Caco-2 (cell line): Measurements from ENCODE around the gene MTAP. TPM values are rescaled to one million over a fixed set of nuclear protein-coding genes. Genes with fewer than 3 reads are reported as not detected.

Experiments used
- BruUV-seq: library from RNA; stranded (reverse); fragments of 400-500 nt; replicated peaks from 2 replicates; lab custom pipeline; 2021; lab: Mats Ljungman, UMichigan
- CTCF ChIA-PET: fragments of 300-600 bp; sonication (Branson Sonifier 250); formaldehyde crosslinking; loops from one replicate; lab custom pipeline; 2022; ENCODE audit warnings: antibody characterized with exemption; lab: Charles Lee
- POLR2A ChIA-PET: fragments of 300-600 bp; sonication (Branson Sonifier 250); formaldehyde crosslinking; loops from one replicate; lab custom pipeline; 2022; ENCODE audit warnings: antibody characterized with exemption; lab: Charles Lee
- DNase-seq, 2 experiments: peaks; one replicate each; pipeline versions ENCODE4 v3.0.0 to v3.0.0-alpha.2; 2020 to 2022
- H3K27me3 ChIP-seq: replicated peaks from 2 replicates; pipeline ENCODE4 v1.6.0; 2011; ENCODE audit warnings: low read length; ENCODE audit not compliant: control insufficient read depth, insufficient read depth
- H3K36me3 ChIP-seq: 2 replicates; pipeline ENCODE4 v1.5.1; 2011; ENCODE audit warnings: low read length; ENCODE audit not compliant: control insufficient read depth, insufficient read depth
- H3K4me1 ChIP-seq: fragments of 250-450 bp; sonication (Bioruptor Pico); 2 replicates; pipeline ENCODE4 v1.5.1; 2020; ENCODE audit warnings: mild to moderate bottlenecking
- H3K4me3 ChIP-seq: 2 replicates; pipeline ENCODE4 v1.5.1; 2011; ENCODE audit warnings: low read depth, mild to moderate bottlenecking, control low read depth, low read length
- H3K9me3 ChIP-seq: fragments of 250-450 bp; sonication (Bioruptor Pico); 2 replicates; pipeline ENCODE4 v1.5.1; 2020; ENCODE audit warnings: mild to moderate bottlenecking, moderate library complexity
- H3K27ac Mint-ChIP-seq: one replicate; pipeline ENCODE4 v1.8.0; 2022; ENCODE audit warnings: mixed read lengths; ENCODE audit not compliant: unreplicated experiment
- H3K27me3 Mint-ChIP-seq: one replicate; pipeline ENCODE4 v1.8.0; 2022; ENCODE audit warnings: mixed read lengths; ENCODE audit not compliant: insufficient read depth, unreplicated experiment
- H3K36me3 Mint-ChIP-seq: one replicate; pipeline ENCODE4 v1.8.0; 2022; ENCODE audit warnings: mild to moderate bottlenecking, mixed read lengths; ENCODE audit not compliant: insufficient read depth, unreplicated experiment
- H3K4me1 Mint-ChIP-seq: one replicate; pipeline ENCODE4 v1.8.0; 2022; ENCODE audit warnings: low read depth, mixed read lengths; ENCODE audit not compliant: unreplicated experiment
- H3K4me3 Mint-ChIP-seq: one replicate; pipeline ENCODE4 v1.8.0; 2022; ENCODE audit warnings: mild to moderate bottlenecking, moderate library complexity, mixed read lengths; ENCODE audit not compliant: unreplicated experiment
- H3K9me3 Mint-ChIP-seq: one replicate; pipeline ENCODE4 v1.8.0; 2022; ENCODE audit warnings: mixed read lengths; ENCODE audit not compliant: unreplicated experiment
- CTCF ChIP-seq, 2 experiments: fragments of 200-600 bp in 1 of 2; IDR thresholded peaks; 1 replicate in 1 of 2; 2 replicates in 1 of 2; pipeline versions ENCODE4 v1.5.1 to v1.8.0; 2011 to 2022; ENCODE audit warnings: antibody characterized with exemption in 1 of 2, control low read depth in 1 of 2, inconsistent platforms in 1 of 2, low read depth in 1 of 2, low read length in 1 of 2, mild to moderate bottlenecking in 1 of 2, moderate library complexity in 1 of 2; ENCODE audit not compliant: insufficient read depth in 1 of 2, severe bottlenecking in 1 of 2, unreplicated experiment in 1 of 2
- intact Hi-C: fragments of 100-400 bp; cut with micrococcal nuclease; formaldehyde crosslinking; loops from one replicate; pipeline ENCODE4 v1.10.0; 2022; ENCODE audit not compliant: unreplicated experiment
- total RNA-seq: library from RNA; stranded (reverse); gene quantifications from 2 replicates; pipeline ENCODE4 v1.2.3, GENCODE V29; 2022

MTAP gene
- total RNA-seq, 1 experiment from 2014 or later, result 53.3 TPM

- Mint-ChIP-seq H3K36me3 (peaks cover 31% of the 10 kb centered on the region), H3K9me3 (no peaks in the 10 kb centered on the region), H3K27ac (no peak overlapping the region), H3K27me3 (no peaks in the 10 kb centered on the region), H3K4me1 (no peaks in the 10 kb centered on the region), H3K4me3 (no peak overlapping the region)
- no peaks in the 10 kb centered on the region for H3K9me3 ChIP-seq
- BruUV-seq, result no TSS peak
- no peak overlapping the region for H3K4me3 ChIP-seq
- no peaks in the 10 kb centered on the region for H3K27me3 ChIP-seq
- no peak for TF ChIP-seq CTCF (IDR thresholded peaks at IDR 0.05; ENCODE audit: insufficient read depth in 1 of 2, low read depth in 1 of 2, low read length in 1 of 2, severe bottlenecking in 1 of 2, unreplicated experiment in 1 of 2)
- H3K36me3 ChIP-seq, result 0 out of 2 replicates have a peak, but pooled peaks cover 2% of the 10 kb centered on the region
- intact Hi-C loops, result no loop called here
- H3K4me1 ChIP-seq, result no peaks in the 10 kb centered on the region
- CTCF ChIA-PET, result interaction anchor here (0.7 kb wide), 1 partner anchor 131 kb away, joined by 3 read pairs; the partner anchor contains the start of gene CDKN2A
- DNase-seq, result no peak
- POLR2A ChIA-PET, result no interaction called here
Measured at GRCh38 chr9:21862871-21863270, 60.4 kb downstream of the MTAP start.

GRCh38 chr9:21864505-21864904 is 62.1 kb downstream of the MTAP start:
- Histone ChIP-seq H3K4me3 (no peak overlapping the region), H3K9me3 (no peaks in the 10 kb centered on the region), H3K4me1 (no peaks in the 10 kb centered on the region), H3K27me3 (no peaks in the 10 kb centered on the region), H3K36me3 (0 out of 2 replicates have a peak, but pooled peaks cover under 1% of the 10 kb centered on the region)
- Mint-ChIP-seq H3K9me3 (no peaks in the 10 kb centered on the region), H3K27me3 (no peaks in the 10 kb centered on the region), H3K4me3 (no peak overlapping the region), H3K4me1 (no peaks in the 10 kb centered on the region), H3K27ac (no peak overlapping the region), H3K36me3 (peaks cover 21% of the 10 kb centered on the region)
- DNase-seq, result no peak
- ChIA-PET POLR2A (no interaction called here), CTCF (no interaction called here)
- intact Hi-C loops, result no loop called here
- TF ChIP-seq CTCF (IDR thresholded peaks at IDR 0.05; ENCODE audit: insufficient read depth in 1 of 2, low read depth in 1 of 2, low read length in 1 of 2, severe bottlenecking in 1 of 2, unreplicated experiment in 1 of 2), result no peak
- no TSS peak for BruUV-seq

- CTCF ChIA-PET, result no interaction called here
- POLR2A ChIA-PET, result no interaction called here
- no peak for TF ChIP-seq CTCF (IDR thresholded peaks at IDR 0.05; ENCODE audit: insufficient read depth in 1 of 2, low read depth in 1 of 2, low read length in 1 of 2, severe bottlenecking in 1 of 2, unreplicated experiment in 1 of 2)
Measured at GRCh38 chr9:21866302-21866701, 63.9 kb downstream of the MTAP start.

More at GRCh38 chr9:21866302-21866701, 63.9 kb downstream of the MTAP start:
- Mint-ChIP-seq H3K27me3 (no peaks in the 10 kb centered on the region), H3K9me3 (no peaks in the 10 kb centered on the region), H3K4me1 (no peaks in the 10 kb centered on the region), H3K27ac (no peak overlapping the region), H3K36me3 (peaks cover 24% of the 10 kb centered on the region), H3K4me3 (no peak overlapping the region)
- no peaks in the 10 kb centered on the region for H3K27me3 ChIP-seq
- H3K4me3 ChIP-seq, result no peak overlapping the region
- intact Hi-C loops, result no loop called here
- no TSS peak for BruUV-seq
- no peaks in the 10 kb centered on the region for H3K4me1 ChIP-seq
- DNase-seq, result no peak
- H3K9me3 ChIP-seq, result no peaks in the 10 kb centered on the region
- no peaks in the 10 kb centered on the region for H3K36me3 ChIP-seq
